H1 (cell line): ENCODE data around the gene KCNK4. TPM values are rescaled to one million over a fixed set of nuclear protein-coding genes. Genes with fewer than 3 reads are reported as not detected.

Source experiments
- CTCF ChIA-PET: fragments of 300-600 bp; sonication (Branson Sonifier 250); formaldehyde crosslinking; loops from one replicate; lab custom pipeline; 2021; ENCODE audit not compliant: partially characterized antibody; lab: Charles Lee
- POLR2A ChIA-PET: fragments of 300-600 bp; sonication (Branson Sonifier 250); formaldehyde crosslinking; loops from one replicate; lab custom pipeline; 2021; ENCODE audit warnings: inconsistent platforms; ENCODE audit not compliant: partially characterized antibody; lab: Charles Lee
- DNase-seq, 2 experiments: peaks; one replicate each; pipeline versions ENCODE4 v3.0.0 to v3.0.0-alpha.2; 2010 to 2022; ENCODE audit warnings: low spot score in 2 of 2, low read depth in 1 of 2, mixed read lengths in 1 of 2
- FAIRE-seq: peaks from 2 replicates; lab custom pipeline; 2011; peaks lifted over from hg19 to GRCh38; lab: Jason Lieb, UNC
- H2AFZ ChIP-seq: 2 replicates; pipeline ENCODE4 v1.8.1; 2012; ENCODE audit warnings: low read length, inconsistent platforms
- H2AK5ac ChIP-seq: 2 replicates; pipeline ENCODE4 v1.6.1; 2013; ENCODE audit warnings: low read depth, low read length
- H2BK120ac ChIP-seq: replicated peaks from 2 replicates; pipeline ENCODE3; 2013; ENCODE audit warnings: low read depth, low read length, inconsistent platforms
- H2BK12ac ChIP-seq: 2 replicates; pipeline ENCODE4 v1.6.1; 2013; ENCODE audit warnings: low read depth, low read length
- H2BK15ac ChIP-seq: 2 replicates; pipeline ENCODE4 v1.6.1; 2013; ENCODE audit warnings: low read length
- H2BK20ac ChIP-seq: 2 replicates; pipeline ENCODE4 v1.6.1; 2013; ENCODE audit warnings: low read length
- H2BK5ac ChIP-seq: 2 replicates; pipeline ENCODE4 v1.6.1; 2013; ENCODE audit warnings: low read depth, low read length
- H3K14ac ChIP-seq: 2 replicates; pipeline ENCODE4 v1.6.1; 2013; ENCODE audit warnings: inconsistent platforms; ENCODE audit not compliant: insufficient read length
- H3K18ac ChIP-seq: 2 replicates; pipeline ENCODE4 v1.6.1; 2013; ENCODE audit warnings: low read length; ENCODE audit errors: extremely low read depth
- H3K23ac ChIP-seq: 2 replicates; pipeline ENCODE4 v1.6.1; 2013; ENCODE audit warnings: inconsistent platforms; ENCODE audit not compliant: insufficient read length
- H3K23me2 ChIP-seq: 2 replicates; pipeline ENCODE4 v1.6.1; 2013; ENCODE audit warnings: low read depth, low read length
- H3K27ac ChIP-seq: 2 replicates; pipeline ENCODE4 v1.6.1; 2011; ENCODE audit warnings: low read depth, low read length, inconsistent platforms
- H3K27me3 ChIP-seq, 4 experiments: replicated peaks in 1 of 4; 1 replicate in 1 of 4; 2 replicates in 3 of 4; pipeline versions ENCODE4 v1.6.1 to v1.8.1; 2011 to 2013; ENCODE audit warnings: low read length in 3 of 4, mild to moderate bottlenecking in 3 of 4, inconsistent platforms in 2 of 4, mixed read lengths in 2 of 4, moderate library complexity in 1 of 4; ENCODE audit not compliant: control insufficient read depth in 3 of 4, insufficient read depth in 3 of 4; ENCODE audit errors: extremely low read depth in 1 of 4
- H3K36me3 ChIP-seq, 4 experiments: 2 replicates each; pipeline versions ENCODE4 v1.6.1 to v1.8.1; 2011 to 2013; ENCODE audit warnings: mild to moderate bottlenecking in 4 of 4, low read length in 3 of 4, moderate library complexity in 2 of 4, control low read depth in 1 of 4, inconsistent platforms in 1 of 4; ENCODE audit not compliant: insufficient read depth in 4 of 4, control insufficient read depth in 2 of 4
- H3K4ac ChIP-seq: replicated peaks from 2 replicates; pipeline ENCODE3; 2013; ENCODE audit warnings: low read length, low read depth, mixed read lengths, inconsistent platforms; ENCODE audit not compliant: insufficient read length
- H3K4me1 ChIP-seq, 4 experiments: replicated peaks in 1 of 4; 1 replicate in 1 of 4; 2 replicates in 3 of 4; pipeline versions ENCODE4 v1.6.1 to v1.8.1; 2011 to 2013; ENCODE audit warnings: low read length in 3 of 4, inconsistent platforms in 2 of 4, mixed read lengths in 1 of 4; ENCODE audit not compliant: insufficient read depth in 4 of 4, control insufficient read depth in 3 of 4
- H3K4me2 ChIP-seq, 2 experiments: 2 replicates each; pipeline versions ENCODE4 v1.6.1 to v1.8.1; 2011 to 2013; ENCODE audit warnings: low read depth in 2 of 2, low read length in 2 of 2, control low read depth in 1 of 2, inconsistent platforms in 1 of 2, mild to moderate bottlenecking in 1 of 2; ENCODE audit not compliant: insufficient read depth in 1 of 2
- H3K4me3 ChIP-seq, 4 experiments: fragments of 200-600, 300-600 bp in 1 of 4; sonication (generic), shearing (Covaris generic), sonication (Bioruptor Twin) in 1 of 4; 2 replicates each; pipeline versions ENCODE4 v1.5.1 to v1.8.1; 2011 to 2016; ENCODE audit warnings: low read length in 4 of 4, low read depth in 3 of 4, control low read depth in 2 of 4, inconsistent platforms in 2 of 4, mild to moderate bottlenecking in 2 of 4, mixed read lengths in 1 of 4, moderate library complexity in 1 of 4; ENCODE audit not compliant: insufficient read depth in 2 of 4; ENCODE audit errors: extremely low read depth in 1 of 4
- H3K56ac ChIP-seq: replicated peaks from 2 replicates; pipeline ENCODE3; 2013; ENCODE audit warnings: low read depth, mild to moderate bottlenecking, mixed read lengths, low read length, inconsistent platforms; ENCODE audit not compliant: insufficient read length
- H3K79me1 ChIP-seq: 2 replicates; pipeline ENCODE4 v1.6.1; 2013; ENCODE audit warnings: low read depth, low read length, control low read depth
- H3K79me2 ChIP-seq, 2 experiments: 2 replicates each; pipeline versions ENCODE4 v1.6.1 to v1.8.1; 2012 to 2013; ENCODE audit warnings: low read length in 2 of 2, mild to moderate bottlenecking in 2 of 2, inconsistent platforms in 1 of 2; ENCODE audit not compliant: insufficient read depth in 2 of 2, control insufficient read depth in 1 of 2
- H3K9ac ChIP-seq, 4 experiments: replicated peaks in 1 of 4; 1 replicate in 1 of 4; 2 replicates in 3 of 4; pipeline versions ENCODE4 v1.6.1 to v1.8.1; 2011 to 2013; ENCODE audit warnings: low read depth in 3 of 4, low read length in 3 of 4, control low read depth in 2 of 4, mild to moderate bottlenecking in 2 of 4, moderate library complexity in 2 of 4, inconsistent platforms in 1 of 4; ENCODE audit errors: extremely low read depth in 1 of 4
- H3K9me3 ChIP-seq, 2 experiments: 2 replicates each; pipeline versions ENCODE4 v1.6.1 to v1.8.1; 2012 to 2013; ENCODE audit warnings: mild to moderate bottlenecking in 2 of 2, moderate library complexity in 2 of 2, control low read depth in 1 of 2, inconsistent platforms in 1 of 2, low read depth in 1 of 2, low read length in 1 of 2, mixed read lengths in 1 of 2; ENCODE audit not compliant: insufficient read depth in 2 of 2
- H4K20me1 ChIP-seq, 2 experiments: replicated peaks in 1 of 2; 2 replicates each; pipeline versions ENCODE3 to v1.8.1; 2011 to 2013; ENCODE audit warnings: inconsistent platforms in 2 of 2, low read length in 2 of 2, mild to moderate bottlenecking in 1 of 2; ENCODE audit not compliant: insufficient read depth in 2 of 2, control insufficient read depth in 1 of 2
- H4K5ac ChIP-seq: 2 replicates; pipeline ENCODE4 v1.6.1; 2013; ENCODE audit warnings: low read length, low read depth, mixed read lengths, inconsistent platforms; ENCODE audit not compliant: insufficient read length
- H4K8ac ChIP-seq: 2 replicates; pipeline ENCODE4 v1.8.0; 2013; ENCODE audit warnings: mild to moderate bottlenecking, moderate library complexity, low read length, inconsistent platforms; ENCODE audit not compliant: insufficient read depth; ENCODE audit errors: extremely low read depth
- H4K91ac ChIP-seq: replicated peaks from 2 replicates; pipeline ENCODE3; 2013; ENCODE audit warnings: low read length, mixed read lengths, inconsistent platforms; ENCODE audit not compliant: insufficient read length
- CEBPB ChIP-seq: IDR thresholded peaks from 2 replicates; pipeline ENCODE4 v1.6.1; 2012; ENCODE audit warnings: low read depth, low read length
- CHD1 ChIP-seq: IDR thresholded peaks from 2 replicates; pipeline ENCODE4 v1.6.1; 2012; ENCODE audit warnings: low read depth, low read length, improper control_type of control experiment
- CREB1 ChIP-seq: IDR thresholded peaks from 2 replicates; pipeline ENCODE4 v1.6.1; 2012; ENCODE audit warnings: inconsistent platforms
- CTBP2 ChIP-seq: IDR thresholded peaks from 2 replicates; pipeline ENCODE4 v1.7.0; 2011; ENCODE audit warnings: borderline replicate concordance, mild to moderate bottlenecking, moderate library complexity, mixed read lengths, low read length; ENCODE audit not compliant: insufficient read depth, insufficient read length
- KDM4A ChIP-seq: IDR thresholded peaks from one replicate; pipeline ENCODE4 v1.7.1; 2012; ENCODE audit warnings: low read depth, mild to moderate bottlenecking, moderate library complexity, low read length, inconsistent platforms; ENCODE audit not compliant: severe bottlenecking
- PHF8 ChIP-seq: fragments of 200-600 bp; sonication (generic); conservative IDR thresholded peaks from 2 replicates; pipeline ENCODE4 v1.7.1; 2012; ENCODE audit warnings: low read depth, mild to moderate bottlenecking, inconsistent platforms, low read length, moderate library complexity
- POLR2AphosphoS5 ChIP-seq: IDR thresholded peaks from 2 replicates; pipeline ENCODE4 v1.6.1; 2011; ENCODE audit warnings: low read depth, low read length
- SAP30 ChIP-seq: fragments of 300-600 bp; sonication (generic); IDR thresholded peaks from 2 replicates; pipeline ENCODE4 v1.7.1; 2012; ENCODE audit warnings: low read length, moderate library complexity, mild to moderate bottlenecking, inconsistent platforms; ENCODE audit not compliant: insufficient read depth, insufficient replicate concordance
- SIN3A ChIP-seq, 2 experiments: IDR thresholded peaks in 1 of 2; conservative IDR thresholded peaks in 1 of 2; 2 replicates each; pipeline ENCODE4 v1.6.1; 2011 to 2012; ENCODE audit warnings: low read length in 2 of 2, improper control_type of control experiment in 1 of 2, low read depth in 1 of 2, mild to moderate bottlenecking in 1 of 2
- TAF7 ChIP-seq: optimal IDR thresholded peaks from 2 replicates; pipeline ENCODE3; 2011; ENCODE audit warnings: low read depth, mild to moderate bottlenecking, inconsistent platforms, low read length, moderate library complexity, borderline replicate concordance
- TEAD4 ChIP-seq: IDR thresholded peaks from 2 replicates; pipeline ENCODE4 v1.6.1; 2012; ENCODE audit warnings: low read depth, low read length, inconsistent platforms, mixed read lengths
- ZNF274 ChIP-seq: IDR thresholded peaks from 2 replicates; pipeline ENCODE4 v1.7.0; 2012; ENCODE audit warnings: low read length, borderline replicate concordance; ENCODE audit errors: extremely low read depth
- WGBS, 2 experiments: shearing (Covaris generic) in 1 of 2; methylation state at CpG; one replicate each; pipeline versions ENCODE4 v1.1.6 to v1.1.7; 2013 to 2015; ENCODE audit warnings: low lambda C conversion rate in 2 of 2, mixed read lengths in 2 of 2, inconsistent platforms in 1 of 2, low coverage in 1 of 2, missing lambda C conversion rate in 1 of 2; ENCODE audit not compliant: insufficient replicate concordance in 2 of 2, insufficient coverage in 1 of 2, insufficient read length in 1 of 2; ENCODE audit errors: extremely low coverage in 1 of 2, missing lambda C conversion rate in 1 of 2; 5-methylcytosine and 5-hydroxymethylcytosine counted together
- polyA plus RNA-seq, 7 experiments: library from polyadenylated mRNA; depleted of rRNA in 3 of 7; stranded (reverse) in 5 of 7; unstranded in 2 of 7; fragments of >200 nt in 5 of 7; fragments of 200-250 nt in 2 of 7; gene quantifications; 1 replicate in 5 of 7; 2 replicates in 1 of 7; 4 replicates in 1 of 7; pipeline versions ENCODE4 v1.2.1 to v1.2.3, GENCODE V29; 2011 to 2013; ENCODE audit warnings: missing spikeins in 2 of 7, mixed read lengths in 2 of 7
- total RNA-seq: library from RNA; stranded (reverse); fragmentation: NEBNext Ultra II Directional; extraction: Animal tissue kit (Norgen Biotek cat#: 25700); gene quantifications from 2 replicates; pipeline ENCODE4 v1.2.1, GENCODE V29; 2021
- TF ChIP-seq, protein P1 (sequence below): IDR thresholded peaks from 2 replicates; pipeline ENCODE4 v1.6.1; 2012; ENCODE audit warnings: inconsistent platforms

KCNK4 gene
- total and polyA plus RNA-seq, 2 of the 8 experiments (the other 6 are each of a cell fraction or from before 2014, with no cell fraction given): 0.19 TPM; not detected in 1

DNA sequence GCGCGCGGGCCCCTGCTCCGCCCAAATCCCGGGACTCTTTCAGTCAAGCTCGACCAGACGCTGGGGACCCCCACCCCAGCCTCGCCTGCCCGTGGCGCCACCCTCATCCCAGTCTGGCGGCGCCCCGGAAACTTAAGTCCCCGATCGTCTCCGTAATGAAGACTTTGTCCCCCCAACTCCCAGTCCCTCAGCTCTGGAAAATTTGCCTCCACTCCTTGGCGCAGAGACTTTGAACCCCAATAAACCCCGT lies 39.4 kb upstream of the KCNK4 start:
- Histone ChIP-seq H3K36me3 (peaks cover 8 to 24% (median 17%) of the 10 kb centered on the region in 4 experiments), H2BK12ac (no peak overlapping the region), H3K56ac (peak overlapping the region; percentile 9), H2AK5ac (no peak overlapping the region), H3K27ac (0 out of 2 replicates have a peak overlapping the region, but pooled peaks have one; percentile 22), H2BK5ac (no peak overlapping the region), H3K23me2 (peaks cover 13% of the 10 kb centered on the region), H3K18ac (0 out of 2 replicates have a peak overlapping the region, but pooled peaks have one; percentile 99), H2BK20ac (no peak overlapping the region), H3K4me1 (peaks cover 0 to 40% (median 34%) of the 10 kb centered on the region in 4 experiments; a peak in 6 of 7 replicates), H3K4me2 (peak overlapping the region; percentile 73 to 88), H4K5ac (no peak overlapping the region), H4K20me1 (peaks cover 6 to 16% of the 10 kb centered on the region in 2 experiments), H3K23ac (no peak overlapping the region), H3K14ac (no peak overlapping the region), H3K4me3 (peak overlapping the region; percentile 73 to 86 (median 76)), H2BK120ac (no peak overlapping the region), H3K9me3 (no peaks in the 10 kb centered on the region), H3K79me1 (peaks cover 2% of the 10 kb centered on the region; the same call in 1 of the 2 replicates), H3K9ac (peak overlapping the region; percentile 54 to 62 (median 60); a peak in 6 of 7 replicates), H3K79me2 (peaks cover 0 to 23% of the 10 kb centered on the region in 2 experiments; a peak in 1 of 4 replicates), H3K4ac (no peak overlapping the region), H2AFZ (no peak overlapping the region), H4K91ac (no peak overlapping the region), H4K8ac (no peak overlapping the region), H2BK15ac (no peak overlapping the region), H3K27me3 (no peaks in the 10 kb centered on the region)
- POLR2A ChIA-PET: interaction anchor here (0.9 to 13.1 kb wide), 14 partner anchors 9 to 1410 kb away, joined by 3 to 352 read pairs (median 8); partner anchors contain the start of genes DNAJC4, ESRRA, FKBP2 and NUDT22
- CTCF ChIA-PET: interaction anchor here (0.7 to 10.0 kb wide), 20 partner anchors 14 to 1659 kb away, joined by 3 to 102 read pairs (median 5); partner anchors contain the start of genes CATSPERZ, FERMT3, NUDT22 and TRPT1
- TF ChIP-seq KDM4A (peak; percentile 25), SAP30 (no peak), TEAD4 (no peak), TAF7 (no peak), ZNF274 (no peak), CEBPB (no peak), POLR2AphosphoS5 (no peak), SIN3A (conservative IDR thresholded peaks at IDR 0.05 in 1 of 2, IDR thresholded peaks at IDR 0.05 in 1 of 2; ENCODE audit: low read depth in 1 of 2, low read length in 2 of 2) (0 out of 4 replicates have a peak, but pooled peaks of 1 of the 2 experiments have one; percentile 51), CTBP2 (no peak), PHF8 (no peak), CHD1 (no peak), CREB1 (no peak)
- TF ChIP-seq, protein P1, sequence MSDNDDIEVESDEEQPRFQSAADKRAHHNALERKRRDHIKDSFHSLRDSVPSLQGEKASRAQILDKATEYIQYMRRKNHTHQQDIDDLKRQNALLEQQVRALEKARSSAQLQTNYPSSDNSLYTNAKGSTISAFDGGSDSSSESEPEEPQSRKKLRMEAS: no peak
- FAIRE-seq (no peak), DNase-seq (no peak)
- 4% methylated on average over 18 of the region's 18 CpGs; no CpG with 5 or more reads in 1 of the 2 experiments for WGBS, 2 experiments
